GM15510 (cell line): ENCODE measurements around the gene IL26.

ENCODE experiments used
- POLR2A ChIP-seq: IDR thresholded peaks from 3 replicates; pipeline ENCODE4 v1.6.1; 2011; ENCODE audit warnings: borderline replicate concordance; ENCODE audit not compliant: insufficient read length; ENCODE audit errors: extremely low read depth

IL26 gene

DNA sequence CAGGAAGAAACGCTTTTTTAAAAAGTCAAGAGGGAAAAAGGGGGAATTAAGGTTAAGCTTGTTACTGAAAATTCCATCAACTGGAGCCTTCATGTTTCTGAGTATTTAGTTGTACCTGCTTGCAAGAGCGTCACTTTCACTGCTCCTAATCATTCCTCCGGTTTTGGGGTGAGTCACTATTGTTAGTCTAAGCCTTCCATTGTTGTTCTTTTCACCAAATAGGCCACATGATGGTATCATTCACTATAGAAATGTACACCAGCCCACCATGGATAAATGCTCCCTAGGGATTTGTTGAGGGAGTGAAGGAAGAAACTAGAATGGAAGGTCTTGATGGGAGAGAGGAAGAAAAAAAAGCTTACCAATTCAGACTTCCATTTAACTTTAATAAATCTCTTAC is 24.8 kb upstream of the IL26 start:
- TF ChIP-seq POLR2A: no peak

- no peak for TF ChIP-seq POLR2A
Observed at GRCh38 chr12:68247785-68248184, 22.2 kb upstream of the IL26 start.

DNA sequence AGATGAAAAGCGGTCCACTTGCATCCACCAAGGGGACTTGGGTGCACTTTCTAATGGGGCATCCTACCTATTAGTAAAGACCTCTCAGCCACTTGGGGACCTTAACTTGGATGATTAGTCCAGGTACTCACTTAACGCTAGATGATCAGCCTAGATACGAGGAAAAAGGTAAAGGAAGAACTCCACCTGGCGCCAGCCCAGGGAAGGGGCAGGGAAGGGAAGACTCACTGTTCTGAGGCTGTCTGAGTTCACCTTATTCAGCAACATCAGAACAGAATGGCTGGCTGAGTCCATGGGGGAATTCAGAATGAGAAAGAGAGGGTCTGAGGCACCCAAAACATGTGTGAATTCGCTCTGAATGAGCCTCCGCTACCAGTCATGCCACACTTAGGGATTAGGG is 20.7 kb upstream of the IL26 start:
- TF ChIP-seq POLR2A: no peak

DNA sequence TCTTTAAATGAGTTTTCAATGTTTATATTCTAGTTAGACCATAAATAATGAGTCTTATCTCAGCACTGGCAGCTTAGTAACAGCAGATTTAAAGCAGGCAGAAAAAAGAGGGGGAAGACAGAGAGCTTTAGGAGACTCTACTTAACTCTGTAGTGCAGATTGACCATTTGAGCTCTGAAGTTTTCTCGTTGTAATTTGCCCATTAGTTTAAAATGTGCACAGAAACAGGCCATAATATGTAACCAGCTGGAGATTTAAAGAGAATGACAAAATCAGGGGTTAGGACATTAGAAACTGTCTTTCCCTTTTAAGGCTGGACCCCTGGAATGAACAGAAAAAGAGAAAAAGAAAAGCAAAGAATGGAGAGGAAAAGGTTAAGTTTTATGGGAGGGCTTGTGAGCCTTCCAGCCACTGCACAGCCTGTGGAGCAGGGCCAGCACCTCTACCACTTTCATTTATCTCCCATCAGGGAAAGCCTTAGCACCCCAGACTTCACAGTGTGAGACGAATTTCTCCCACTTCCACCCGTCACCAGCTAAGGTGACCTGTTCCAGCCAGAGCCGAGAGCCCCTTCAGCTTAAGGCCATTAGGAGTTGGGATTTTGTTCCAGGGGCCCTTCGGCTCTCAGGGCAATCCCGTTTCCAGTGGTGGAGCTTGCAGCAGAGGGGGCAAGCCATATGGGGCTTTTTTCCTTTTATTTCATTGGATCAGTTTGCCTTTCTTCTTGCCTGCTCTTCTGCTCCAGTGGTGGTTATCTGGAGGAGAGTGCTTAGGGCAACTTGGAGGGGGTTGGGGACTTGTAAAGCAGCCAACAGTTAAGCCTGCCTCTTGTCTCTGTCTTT is 19.8 kb upstream of the IL26 start:
- TF ChIP-seq POLR2A: no peak

DNA sequence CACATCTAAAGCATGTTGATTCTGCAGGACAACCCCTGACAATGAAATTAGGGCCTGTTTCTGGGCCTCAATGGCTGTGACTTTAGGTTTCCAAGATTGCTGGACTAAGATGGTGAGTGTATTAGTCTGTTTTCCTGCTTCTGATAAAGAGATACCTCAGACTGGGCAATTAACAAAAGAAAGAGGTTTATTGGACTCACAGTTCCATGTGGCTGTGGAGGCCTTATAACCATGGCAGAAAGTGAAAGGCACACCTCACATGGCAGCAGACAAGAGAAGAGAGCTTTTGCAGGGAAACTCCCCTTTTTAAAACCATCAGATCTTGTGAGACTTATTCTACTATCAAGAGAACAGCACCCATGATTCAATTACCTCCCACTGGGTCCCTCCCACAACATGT is 17.2 kb upstream of the IL26 start:
- TF ChIP-seq POLR2A: no peak

- TF ChIP-seq POLR2A: no peak
Observed at GRCh38 chr12:68240975-68241374, 15.4 kb upstream of the IL26 start.

GRCh38 chr12:68240079-68240478 is 14.5 kb upstream of the IL26 start:
- no peak for TF ChIP-seq POLR2A

- TF ChIP-seq POLR2A: no peak
Observed at GRCh38 chr12:68239309-68239982, 13.8 kb upstream of the IL26 start.

- TF ChIP-seq POLR2A: no peak
Observed at GRCh38 chr12:68237619-68238018, 12.0 kb upstream of the IL26 start.

- no peak for TF ChIP-seq POLR2A
Observed at GRCh38 chr12:68237078-68237477, 11.5 kb upstream of the IL26 start.

GRCh38 chr12:68236421-68237059 is 10.9 kb upstream of the IL26 start:
- no peak for TF ChIP-seq POLR2A

DNA sequence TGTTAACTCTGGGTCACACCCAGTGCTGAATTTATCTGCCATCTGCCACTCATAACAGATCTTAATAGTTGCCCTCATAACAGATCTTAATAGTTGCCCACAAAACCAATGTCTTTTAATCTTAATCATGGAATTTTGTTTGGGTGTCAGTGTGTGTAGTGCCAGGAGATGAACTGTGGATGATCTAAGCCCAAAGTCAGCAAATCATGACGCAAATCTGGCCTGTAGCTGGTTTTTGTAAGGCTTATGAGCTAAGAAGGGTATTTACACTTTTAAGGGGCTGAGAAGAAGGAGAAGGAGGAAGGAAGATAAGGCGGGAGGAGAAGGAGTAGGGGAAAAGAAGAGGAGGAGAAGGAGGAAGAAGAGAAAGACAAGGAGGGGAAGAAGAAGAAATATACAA is 10.0 kb upstream of the IL26 start:
- no peak for TF ChIP-seq POLR2A

- no peak for TF ChIP-seq POLR2A
Observed at GRCh38 chr12:68234140-68234539, 8.5 kb upstream of the IL26 start.

- TF ChIP-seq POLR2A: no peak
Observed at GRCh38 chr12:68233498-68233897, 7.9 kb upstream of the IL26 start.

DNA sequence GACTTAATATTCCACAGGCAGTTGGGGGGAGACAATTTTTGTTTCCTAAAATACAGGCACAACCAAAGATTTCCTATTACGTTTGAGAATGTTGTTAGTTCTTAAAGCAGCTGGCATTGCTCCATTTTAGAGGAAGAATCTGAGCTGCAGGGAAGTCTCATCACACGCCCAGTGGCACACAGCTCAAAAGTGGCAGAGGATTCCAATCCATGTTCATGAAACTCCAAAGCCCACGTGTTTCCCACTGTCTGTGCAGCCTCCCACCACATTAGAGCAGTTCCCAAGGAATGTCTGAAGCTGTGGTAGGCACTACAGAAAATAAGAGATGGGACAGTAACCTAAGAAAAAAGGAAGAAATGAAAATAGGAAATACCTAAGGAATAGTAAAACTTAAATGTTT is 6.1 kb upstream of the IL26 start:
- no peak for TF ChIP-seq POLR2A
